ENCODE data around the gene CNOT10.

The CNOT10 gene

GRCh38 chr3:32817558-32818228, 132.7 kb downstream of the CNOT10 start, which contains the start of gene TRIM71:
Gene TRIM71 (plus strand): TSS chr3:32817997. CDS start chr3:32818081, 84 bp downstream.
- peak within 1 kb of the TSS; percentile 27 for H3K4me3 ChIP-seq (replicated peaks; ENCODE audit: low read depth, low read length)
- TF ChIP-seq CTCF (IDR thresholded peaks at IDR 0.05; ENCODE audit: low read depth, low read length, missing control alignments), result no peak
- no peak for DNase-seq (ENCODE audit: extremely low read depth, low read depth)

GRCh38 chr3:32818229-32818969, 133.4 kb downstream of the CNOT10 start:
- H3K4me3 ChIP-seq (replicated peaks; ENCODE audit: low read depth, low read length), result no peak overlapping the region
- no peak for TF ChIP-seq CTCF (IDR thresholded peaks at IDR 0.05; ENCODE audit: low read depth, low read length, missing control alignments)
- no peak for DNase-seq (ENCODE audit: extremely low read depth, low read depth)

GRCh38 chr3:32818970-32819511, 134.1 kb downstream of the CNOT10 start:
- TF ChIP-seq CTCF (IDR thresholded peaks at IDR 0.05; ENCODE audit: low read depth, low read length, missing control alignments), result no peak
- no peak for DNase-seq (ENCODE audit: extremely low read depth, low read depth)

GRCh38 chr3:32819551-32820348, 134.8 kb downstream of the CNOT10 start:
- H3K4me3 ChIP-seq (replicated peaks; ENCODE audit: low read depth, low read length), result no peak overlapping the region
- TF ChIP-seq CTCF (IDR thresholded peaks at IDR 0.05; ENCODE audit: low read depth, low read length, missing control alignments), result no peak
- DNase-seq (ENCODE audit: extremely low read depth, low read depth), result no peak

More at GRCh38 chr3:32818970-32819511, 134.1 kb downstream of the CNOT10 start:
- no peak overlapping the region for H3K4me3 ChIP-seq (replicated peaks; ENCODE audit: low read depth, low read length)

GRCh38 chr3:32820430-32820829, 135.4 kb downstream of the CNOT10 start:
- H3K4me3 ChIP-seq (replicated peaks; ENCODE audit: low read depth, low read length), result no peak overlapping the region
- TF ChIP-seq CTCF (IDR thresholded peaks at IDR 0.05; ENCODE audit: low read depth, low read length, missing control alignments), result no peak
- no peak for DNase-seq (ENCODE audit: extremely low read depth, low read depth)

- DNase-seq (ENCODE audit: extremely low read depth, low read depth), result no peak
- no peak overlapping the region for H3K4me3 ChIP-seq (replicated peaks; ENCODE audit: low read depth, low read length)
- no peak for TF ChIP-seq CTCF (IDR thresholded peaks at IDR 0.05; ENCODE audit: low read depth, low read length, missing control alignments)
Measured at GRCh38 chr3:32820971-32821685, 136.1 kb downstream of the CNOT10 start.
